HTR-8/SVneo (cell line): Measurements from ENCODE around the gene ARL5B.
"Not testable (repeated sequence)": the region's sequence is repeated elsewhere in the genome, so short reads cannot be mapped to it uniquely, and the experiment has no call there.

Experiments used
- DNase-seq: peaks from one replicate; pipeline ENCODE4 v3.0.0; 2011; ENCODE audit warnings: low spot score, mixed read lengths; ENCODE audit not compliant: insufficient read length
- FAIRE-seq: peaks from 2 replicates; lab custom pipeline; 2011; peaks lifted over from hg19 to GRCh38; lab: Jason Lieb, UNC

Gene ARL5B, protein sequence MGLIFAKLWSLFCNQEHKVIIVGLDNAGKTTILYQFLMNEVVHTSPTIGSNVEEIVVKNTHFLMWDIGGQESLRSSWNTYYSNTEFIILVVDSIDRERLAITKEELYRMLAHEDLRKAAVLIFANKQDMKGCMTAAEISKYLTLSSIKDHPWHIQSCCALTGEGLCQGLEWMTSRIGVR

DNA sequence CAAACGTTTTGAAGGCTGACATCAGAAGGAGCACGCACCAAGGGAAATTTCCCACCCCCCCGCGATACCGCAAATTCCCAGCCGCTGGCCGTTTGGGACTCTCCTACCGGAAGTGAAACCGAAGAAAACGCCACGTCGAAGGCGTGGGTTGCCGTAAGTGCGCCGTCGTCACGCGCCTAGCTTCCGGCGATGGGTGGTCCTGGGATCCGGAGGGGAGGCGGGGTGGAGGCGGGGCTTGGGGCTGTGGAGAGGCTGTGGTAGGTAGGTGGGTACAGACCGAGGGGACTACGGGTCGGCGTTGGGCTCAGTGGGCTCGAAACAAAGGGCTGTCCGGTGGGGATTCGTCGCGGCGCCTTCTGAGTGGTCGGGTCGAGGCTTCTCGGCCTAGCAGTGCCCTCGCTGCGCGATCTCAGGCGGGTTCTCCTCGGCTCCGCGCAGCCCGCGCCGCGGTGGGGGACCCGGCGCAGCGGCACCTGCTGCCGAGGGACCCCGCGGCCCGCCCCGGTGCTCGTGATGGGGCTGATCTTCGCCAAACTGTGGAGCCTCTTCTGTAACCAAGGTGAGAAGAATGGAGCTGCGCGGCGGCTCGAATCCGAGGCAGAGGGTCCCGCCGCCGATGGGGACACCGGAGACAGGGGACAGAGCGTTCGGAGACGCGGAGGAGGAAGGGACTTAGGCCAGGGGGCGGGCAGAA lies at the start of gene ARL5B:
Gene ARL5B, plus strand, starts transcription at position 307 of the 694 bp plus-strand sequence. Its CDS starts 207 bp downstream, at position 514.
- FAIRE-seq (peak; percentile 94), DNase-seq (peak; percentile 81)

GRCh38 chr10:18610517-18610916 lies 48.7 kb upstream of the ARL5B start:
- DNase-seq (peak; percentile 42), FAIRE-seq (no peak)

DNA sequence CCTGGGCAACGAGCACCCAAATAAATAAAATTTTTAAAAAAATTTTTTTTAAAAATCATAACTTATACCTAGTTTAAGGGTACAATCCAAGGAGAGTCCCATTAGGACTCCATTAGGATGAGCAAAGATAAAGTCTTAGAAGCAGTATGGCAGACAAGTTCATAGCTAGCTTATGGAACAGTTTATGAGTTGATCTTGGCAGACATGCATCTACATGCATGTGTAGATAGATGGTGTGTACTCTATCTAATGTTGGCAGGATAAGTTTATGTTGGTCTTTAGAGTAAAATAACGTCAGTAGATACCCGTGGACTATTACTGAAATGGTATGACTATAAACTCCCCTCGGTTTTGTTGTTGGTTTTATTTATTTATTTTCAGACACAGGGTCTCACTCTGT lies 48.1 kb upstream of the ARL5B start:
- FAIRE-seq: no peak
- DNase-seq: no peak

DNA sequence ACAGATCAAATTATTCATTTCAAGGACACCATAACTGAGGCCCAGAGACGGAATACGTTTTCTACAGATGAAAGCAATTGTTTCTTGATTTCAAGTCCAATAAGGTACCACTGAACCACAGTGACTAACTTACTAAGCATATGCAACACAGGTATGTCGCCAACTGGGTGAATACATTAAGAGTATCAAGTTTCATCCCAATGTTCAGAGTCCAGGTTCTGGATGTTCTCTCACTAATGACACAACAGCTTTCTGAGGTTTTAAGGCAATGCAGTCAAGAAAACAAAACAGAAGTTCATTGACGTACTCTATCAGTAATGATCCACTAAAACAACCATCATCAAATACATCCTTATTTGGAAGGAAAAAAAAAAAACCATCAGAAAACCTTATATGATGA lies 43.6 kb upstream of the ARL5B start:
- no peak for FAIRE-seq
- DNase-seq: no peak

DNA sequence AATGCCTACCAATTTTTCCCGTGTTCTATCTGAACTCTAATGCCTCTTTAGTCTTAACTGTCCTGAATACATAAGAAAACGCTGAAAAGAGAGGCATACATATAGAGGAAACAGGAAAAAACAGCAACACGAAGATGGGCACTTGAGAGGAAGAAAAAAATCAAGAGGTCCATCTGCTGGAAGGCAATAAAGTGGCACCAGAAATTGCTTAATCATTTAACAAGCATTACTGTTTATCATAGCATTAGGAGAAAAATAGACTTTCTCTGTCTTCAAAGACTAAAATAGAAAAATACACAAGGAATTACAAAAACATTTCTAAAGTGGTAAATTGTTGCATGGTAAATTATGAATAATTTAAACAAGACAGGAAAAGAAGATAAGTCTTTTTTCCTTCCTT lies 42.9 kb upstream of the ARL5B start:
- FAIRE-seq (no peak), DNase-seq (no peak)

DNA sequence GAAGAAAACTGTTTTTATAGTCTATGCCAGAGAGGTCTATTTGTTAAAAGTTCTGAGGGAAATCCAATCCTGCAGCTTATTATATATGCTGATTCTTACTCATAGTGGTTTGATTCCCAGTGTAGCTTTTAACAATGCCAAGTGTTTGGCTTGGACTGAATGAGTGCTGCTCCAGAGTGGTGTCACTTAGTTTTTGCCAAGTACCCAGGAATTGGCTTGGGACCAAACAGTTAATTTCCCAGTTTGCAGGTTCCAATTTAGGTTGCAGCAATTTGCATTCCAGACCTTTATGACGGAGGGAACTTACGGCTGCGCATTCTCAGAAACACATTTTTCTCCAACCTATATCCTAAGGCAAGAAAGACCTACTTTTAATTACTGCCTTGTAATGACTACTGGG lies 40.2 kb upstream of the ARL5B start:
- FAIRE-seq (no peak), DNase-seq (no peak)

- FAIRE-seq: no peak
These were observed 38.4 kb upstream of the ARL5B start for GRCh38 chr10:18620856-18621255.

GRCh38 chr10:18623671-18624070 lies 35.6 kb upstream of the ARL5B start:
- DNase-seq, FAIRE-seq: not testable (repeated sequence)

More at GRCh38 chr10:18620856-18621255, 38.4 kb upstream of the ARL5B start:
- DNase-seq: no peak

GRCh38 chr10:18625886-18626285 lies 33.3 kb upstream of the ARL5B start:
- DNase-seq: no peak
- FAIRE-seq: no peak

DNA sequence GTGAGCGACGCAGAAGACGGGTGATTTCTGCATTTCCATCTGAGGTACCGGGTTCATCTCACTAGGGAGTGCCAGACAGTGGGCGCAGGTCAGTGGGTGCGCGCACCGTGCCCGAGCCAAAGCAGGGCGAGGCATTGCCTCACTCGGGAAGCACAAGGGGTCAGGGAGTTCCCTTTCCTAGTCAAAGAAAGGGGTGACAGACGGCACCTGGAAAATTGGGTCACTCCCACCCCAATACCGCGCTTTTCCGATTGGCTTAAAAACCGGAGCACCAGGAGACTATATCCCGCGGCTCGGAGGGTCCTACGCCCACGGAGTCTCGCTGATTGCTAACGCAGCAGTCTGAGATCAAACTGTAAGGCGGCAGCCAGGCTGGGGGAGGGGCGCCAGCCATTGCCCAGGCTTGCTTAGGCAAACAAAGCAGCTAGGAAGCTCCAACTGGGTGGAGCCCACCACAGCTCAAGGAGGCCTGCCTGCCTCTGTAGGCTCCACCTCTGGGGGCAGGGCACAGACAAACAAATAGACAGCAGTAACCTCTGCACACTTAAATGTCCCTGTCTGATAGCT lies 31.7 kb upstream of the ARL5B start:
- not testable (repeated sequence) for DNase-seq, FAIRE-seq

GRCh38 chr10:18632500-18632899 lies 26.7 kb upstream of the ARL5B start:
- DNase-seq, FAIRE-seq: not testable (repeated sequence)

DNA sequence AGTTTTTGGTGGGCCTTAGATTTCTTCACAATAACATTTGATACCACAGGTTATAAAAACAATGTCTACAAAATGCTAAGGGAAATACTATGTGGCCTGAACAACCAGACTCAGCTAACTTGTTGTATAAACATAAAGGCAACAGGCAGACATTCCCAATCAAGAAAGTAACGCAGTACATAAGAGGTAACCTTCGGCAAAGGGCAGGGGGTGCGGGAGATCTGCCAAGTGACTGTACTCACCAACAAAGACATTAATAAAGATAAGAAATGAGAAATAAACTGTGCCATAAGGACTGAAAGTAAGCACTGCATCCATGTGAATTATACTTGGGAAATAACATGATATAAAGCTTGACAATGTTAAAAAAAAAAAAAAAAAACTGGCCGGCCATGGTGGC lies 23.2 kb upstream of the ARL5B start:
- FAIRE-seq (no peak), DNase-seq (no peak)

- DNase-seq, FAIRE-seq: not testable (repeated sequence)
These were observed 21.8 kb upstream of the ARL5B start for GRCh38 chr10:18637400-18637799.

GRCh38 chr10:18639719-18640118 lies 19.5 kb upstream of the ARL5B start:
- not testable (repeated sequence) for FAIRE-seq, DNase-seq

DNA sequence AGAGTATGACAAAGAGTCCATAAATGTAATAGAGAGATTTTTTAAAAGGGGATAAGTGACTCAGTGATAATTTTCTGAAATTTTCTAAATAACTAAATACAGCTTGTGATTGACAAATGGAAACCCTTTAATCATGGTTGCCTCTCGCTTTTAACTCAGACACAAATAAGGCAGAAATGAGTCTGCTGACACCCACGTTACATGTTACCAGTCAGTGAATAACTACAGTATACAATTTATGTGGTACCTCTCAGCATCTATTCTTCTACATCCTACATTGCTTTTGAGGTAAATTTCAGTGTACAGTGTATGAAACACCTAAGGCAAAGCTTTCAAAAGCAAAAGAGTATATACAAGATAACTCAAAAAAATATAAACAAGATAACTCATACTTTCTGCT lies 12.1 kb upstream of the ARL5B start:
- DNase-seq (no peak), FAIRE-seq (no peak)

GRCh38 chr10:18647945-18648344 lies 11.3 kb upstream of the ARL5B start:
- FAIRE-seq: no peak
- no peak for DNase-seq

DNA sequence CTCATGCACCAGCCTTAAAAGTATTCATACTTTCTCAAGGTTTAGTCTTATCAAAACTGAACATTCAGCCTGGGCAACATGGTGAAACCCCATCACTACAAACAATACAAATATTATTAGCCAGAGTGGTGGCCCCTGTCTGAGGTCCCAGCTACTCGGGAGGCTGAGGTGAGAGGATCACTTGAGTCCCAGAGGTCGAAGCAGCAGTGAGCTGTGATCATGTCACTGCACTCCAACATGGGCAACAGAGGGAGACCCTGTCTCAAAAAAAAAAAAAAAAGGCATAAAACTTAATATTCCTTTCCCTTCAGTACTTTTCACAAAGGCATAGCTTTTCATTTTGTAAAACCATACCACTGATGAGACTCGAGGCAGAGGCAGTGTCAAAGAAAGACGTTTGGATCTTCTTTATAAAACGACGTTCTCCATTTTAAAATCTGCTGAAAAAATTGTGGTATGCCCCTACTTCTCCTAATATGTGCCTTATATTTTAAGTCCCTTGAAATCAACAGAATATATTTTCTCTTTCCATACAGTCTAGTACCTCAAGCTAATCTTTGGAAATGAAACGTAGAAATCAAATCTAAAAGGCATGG lies 9.8 kb upstream of the ARL5B start:
- DNase-seq: no peak
- FAIRE-seq: no peak

DNA sequence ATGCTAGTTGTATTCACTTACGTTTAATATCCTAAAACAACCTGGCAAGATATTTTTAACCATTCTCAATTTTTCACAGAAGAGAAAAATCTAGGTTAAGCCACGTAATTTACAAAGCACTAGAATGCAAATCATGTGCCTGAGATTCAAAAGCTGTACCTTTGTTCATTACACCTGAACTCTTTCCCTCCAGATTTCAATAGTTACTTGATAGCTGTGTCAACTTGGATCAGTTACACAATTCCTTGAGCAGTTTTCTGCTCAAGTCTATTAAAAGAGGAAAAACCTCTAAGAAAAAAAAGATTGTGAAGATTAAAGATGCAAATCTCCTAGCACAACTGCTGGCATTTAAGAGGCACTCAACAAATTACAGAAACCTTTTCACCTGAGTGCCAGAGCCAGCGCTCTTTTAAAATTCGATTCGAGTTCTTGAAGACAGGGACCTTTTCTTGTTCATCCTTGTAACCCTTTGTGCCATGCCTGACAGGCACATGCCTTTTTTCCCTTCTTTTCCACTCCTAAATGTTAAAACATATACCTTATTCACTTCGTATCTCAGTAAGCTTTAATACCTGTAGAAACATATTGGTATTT lies 8.7 kb upstream of the ARL5B start:
- DNase-seq: no peak
- FAIRE-seq: no peak

- DNase-seq: peak; percentile 66
- FAIRE-seq: peak; percentile 28
These were observed 7.8 kb upstream of the ARL5B start, which contains the start of gene NSUN6 for GRCh38 chr10:18651324-18652007. Gene NSUN6 (minus strand): TSS chr10:18651587. CDS start chr10:18651203, 384 bp downstream.

GRCh38 chr10:18653112-18653511 lies 6.1 kb upstream of the ARL5B start:
- FAIRE-seq: no peak

More at GRCh38 chr10:18653112-18653511, 6.1 kb upstream of the ARL5B start:
- no peak for DNase-seq
